WTC11 (cell line): ENCODE data around the gene LPCAT1. TPM values are rescaled to one million over a fixed set of nuclear protein-coding genes. Genes with fewer than 3 reads are reported as not detected.
"Not testable (repeated sequence)": the region's sequence is repeated elsewhere in the genome, so short reads cannot be mapped to it uniquely, and the experiment has no call there.

Source experiments
- ATAC-seq: fragments of 200-7000 bp; cut with Tn5 transposase; 2 replicates; pipeline ENCODE4 v1.10.0; 2021; ENCODE audit warnings: mild to moderate bottlenecking, moderate library complexity
- CTCF ChIA-PET: fragments of 300-600 bp; sonication (Branson Sonifier 250); formaldehyde crosslinking; loops from one replicate; lab custom pipeline; 2021; ENCODE audit warnings: antibody characterized with exemption; lab: Charles Lee
- POLR2A ChIA-PET: fragments of 350-600 bp; sonication (Branson Sonifier 250); formaldehyde crosslinking; loops from one replicate; lab custom pipeline; 2021; ENCODE audit warnings: antibody characterized with exemption; lab: Charles Lee
- DNase-seq: peaks from one replicate; pipeline ENCODE4 v3.0.0; 2021; ENCODE audit warnings: low spot score
- H3K27ac Mint-ChIP-seq: 2 replicates; pipeline ENCODE4 v1.8.0; 2021; ENCODE audit warnings: mixed read lengths
- H3K27me3 Mint-ChIP-seq: 2 replicates; pipeline ENCODE4 v1.8.0; 2021; ENCODE audit warnings: low read depth, mild to moderate bottlenecking, moderate library complexity, mixed read lengths
- H3K36me3 Mint-ChIP-seq: 2 replicates; pipeline ENCODE4 v1.8.0; 2021; ENCODE audit warnings: mixed read lengths
- H3K4me1 Mint-ChIP-seq: 2 replicates; pipeline ENCODE4 v1.8.0; 2022; ENCODE audit warnings: mixed read lengths
- H3K4me3 Mint-ChIP-seq: 2 replicates; pipeline ENCODE4 v1.8.0; 2021; ENCODE audit warnings: mild to moderate bottlenecking, moderate library complexity, mixed read lengths
- H3K9me3 Mint-ChIP-seq: 2 replicates; pipeline ENCODE4 v1.8.0; 2021; ENCODE audit warnings: mixed read lengths
- ARID4B ChIP-seq: sonication (generic); formaldehyde crosslinking; IDR thresholded peaks from 2 replicates; pipeline ENCODE4 v1.8.0; 2023; ENCODE audit warnings: missing genetic modification reagents, mild to moderate bottlenecking, borderline replicate concordance
- CREB1 ChIP-seq: sonication (generic); formaldehyde crosslinking; IDR thresholded peaks from 2 replicates; pipeline ENCODE4 v1.8.0; 2023; ENCODE audit warnings: mild to moderate bottlenecking, missing genetic modification reagents
- FOXK1 ChIP-seq: sonication (generic); formaldehyde crosslinking; IDR thresholded peaks from 2 replicates; pipeline ENCODE4 v1.8.0; 2022; ENCODE audit warnings: mild to moderate bottlenecking, moderate library complexity, missing genetic modification reagents
- KAT7 ChIP-seq: sonication (generic); formaldehyde crosslinking; IDR thresholded peaks from 2 replicates; pipeline ENCODE4 v1.8.1; 2023; ENCODE audit warnings: missing genetic modification reagents, mild to moderate bottlenecking, borderline replicate concordance
- MAX ChIP-seq: sonication (generic); formaldehyde crosslinking; IDR thresholded peaks from 2 replicates; pipeline ENCODE4 v1.8.0; 2022; ENCODE audit warnings: mild to moderate bottlenecking, missing genetic modification reagents
- SP1 ChIP-seq: sonication (generic); formaldehyde crosslinking; conservative IDR thresholded peaks from 2 replicates; pipeline ENCODE4 v1.8.1; 2022; ENCODE audit warnings: missing genetic modification reagents
- TEAD1 ChIP-seq: sonication (generic); formaldehyde crosslinking; IDR thresholded peaks from 2 replicates; pipeline ENCODE4 v1.8.0; 2022; ENCODE audit warnings: mild to moderate bottlenecking, missing genetic modification reagents
- TEAD4 ChIP-seq: sonication (generic); formaldehyde crosslinking; IDR thresholded peaks from 2 replicates; pipeline ENCODE4 v1.8.0; 2022; ENCODE audit warnings: mild to moderate bottlenecking, missing genetic modification reagents
- ZBTB43 ChIP-seq: sonication (generic); formaldehyde crosslinking; IDR thresholded peaks from 2 replicates; pipeline ENCODE4 v1.8.1; 2023; ENCODE audit warnings: mild to moderate bottlenecking, missing genetic modification reagents
- ZNF281 ChIP-seq: sonication (generic); formaldehyde crosslinking; IDR thresholded peaks from 2 replicates; pipeline ENCODE4 v1.8.0; 2023; ENCODE audit warnings: mild to moderate bottlenecking, missing genetic modification reagents
- ZNF423 ChIP-seq: fragments of 250-450 bp; sonication (Bioruptor Pico); IDR thresholded peaks from 2 replicates; pipeline ENCODE4 v2.1.2; 2022; ENCODE audit warnings: mild to moderate bottlenecking, moderate library complexity
- total RNA-seq: library from RNA; stranded (reverse); gene quantifications from 3 replicates; pipeline ENCODE4 v1.2.3, GENCODE V29; 2021

LPCAT1 gene
- total RNA-seq, 1 experiment from 2014 or later = 206 TPM

- H3K27me3 Mint-ChIP-seq = not testable (repeated sequence)
- H3K36me3 Mint-ChIP-seq = peaks cover 22% of the 10 kb centered on the region
- CTCF ChIA-PET = interaction anchor here (0.9 to 2.4 kb wide), 6 partner anchors 9 to 130 kb away, joined by 3 to 9 read pairs (median 4); partner anchors contain the start of gene LPCAT1
These were observed 8.9 kb downstream of the LPCAT1 start for GRCh38 chr5:1514819-1515310.

More at GRCh38 chr5:1514819-1515310, 8.9 kb downstream of the LPCAT1 start:
- Mint-ChIP-seq H3K4me1 (peaks cover 83% of the 10 kb centered on the region), H3K4me3 (peak overlapping the region; percentile 56), H3K27ac (peak overlapping the region; percentile 99)
- peak; percentile 79 for ATAC-seq
- TF ChIP-seq TEAD1 (CRISPR knock-in tag) (peak; percentile 88), ZNF281 (CRISPR knock-in tag) (peak; percentile 71; the same call in 1 of the 2 replicates), ZNF423 (CRISPR knock-in tag) (peak; percentile 58), ZBTB43 (CRISPR knock-in tag) (0 out of 2 replicates have a peak, but pooled peaks have one; percentile 61), KAT7 (CRISPR knock-in tag) (0 out of 2 replicates have a peak, but pooled peaks have one; percentile 36), MAX (peak; percentile 33; the same call in 1 of the 2 replicates), SP1 (CRISPR knock-in tag) (peak; percentile 66; the same call in 1 of the 2 replicates), TEAD4 (CRISPR knock-in tag) (0 out of 2 replicates have a peak, but pooled peaks have one; percentile 79), FOXK1 (CRISPR knock-in tag) (0 out of 2 replicates have a peak, but pooled peaks have one; percentile 47), ARID4B (CRISPR knock-in tag) (0 out of 2 replicates have a peak, but pooled peaks have one; percentile 50), CREB1 (peak; percentile 40; the same call in 1 of the 2 replicates)
- POLR2A ChIA-PET = interaction anchor here (1.9 kb wide), 1 partner anchor 9 kb away, joined by 6 read pairs; the partner anchor contains the start of gene LPCAT1
- DNase-seq = peak; percentile 89
- H3K9me3 Mint-ChIP-seq = not testable (repeated sequence)
